ENCODE measurements around the gene TOX2.

Gene TOX2

GRCh38 chr20:44112456-44112855 is 197.8 kb downstream of the TOX2 start:
- no peaks in the 10 kb centered on the region for H3K36me3 ChIP-seq (ENCODE audit: control insufficient read depth in 1 of 2, insufficient read depth in 2 of 2, low read length in 2 of 2)
- no peaks in the 10 kb centered on the region for H3K27me3 ChIP-seq (ENCODE audit: low read depth, low read length)
- no peak overlapping the region for H3K4me3 ChIP-seq (ENCODE audit: low read depth in 1 of 2, low read length in 2 of 2)
- H3K4me1 ChIP-seq (ENCODE audit: control insufficient read depth in 1 of 2, insufficient read depth in 2 of 2, low read length in 2 of 2): peaks cover 0 to 35% of the 10 kb centered on the region in 2 donors
- peaks cover 4 to 9% of the 10 kb centered on the region in 2 donors for H3K9me3 ChIP-seq (ENCODE audit: control insufficient read depth in 1 of 2, low read length in 2 of 2)
- H3K27ac ChIP-seq (ENCODE audit: low read length): no peak overlapping the region

GRCh38 chr20:44112889-44113617 is 198.4 kb downstream of the TOX2 start:
- Histone ChIP-seq H3K36me3 (ENCODE audit: control insufficient read depth in 1 of 2, insufficient read depth in 2 of 2, low read length in 2 of 2) (no peaks in the 10 kb centered on the region), H3K27me3 (ENCODE audit: low read depth, low read length) (no peaks in the 10 kb centered on the region), H3K4me3 (ENCODE audit: low read depth in 1 of 2, low read length in 2 of 2) (no peak overlapping the region), H3K9me3 (ENCODE audit: control insufficient read depth in 1 of 2, low read length in 2 of 2) (peaks cover under 1 to 8% of the 10 kb centered on the region in 2 donors), H3K27ac (ENCODE audit: low read length) (no peak overlapping the region), H3K4me1 (ENCODE audit: control insufficient read depth in 1 of 2, insufficient read depth in 2 of 2, low read length in 2 of 2) (peaks cover 0 to 38% of the 10 kb centered on the region in 2 donors)

- H3K27ac ChIP-seq (ENCODE audit: low read length): no peak overlapping the region
- H3K9me3 ChIP-seq (ENCODE audit: control insufficient read depth in 1 of 2, low read length in 2 of 2): peaks cover 0 to 3% of the 10 kb centered on the region in 2 donors
- no peaks in the 10 kb centered on the region for H3K36me3 ChIP-seq (ENCODE audit: control insufficient read depth in 1 of 2, insufficient read depth in 2 of 2, low read length in 2 of 2)
- no peaks in the 10 kb centered on the region for H3K27me3 ChIP-seq (ENCODE audit: low read depth, low read length)
- H3K4me1 ChIP-seq (ENCODE audit: control insufficient read depth in 1 of 2, insufficient read depth in 2 of 2, low read length in 2 of 2): peaks cover 0 to 38% of the 10 kb centered on the region in 2 donors
- no peak overlapping the region for H3K4me3 ChIP-seq (ENCODE audit: low read depth in 1 of 2, low read length in 2 of 2)
Measured at GRCh38 chr20:44113618-44114376, 199.1 kb downstream of the TOX2 start.

- Histone ChIP-seq H3K36me3 (ENCODE audit: control insufficient read depth in 1 of 2, insufficient read depth in 2 of 2, low read length in 2 of 2) (no peaks in the 10 kb centered on the region), H3K9me3 (ENCODE audit: control insufficient read depth in 1 of 2, low read length in 2 of 2) (no peaks in the 10 kb centered on the region), H3K27me3 (ENCODE audit: low read depth, low read length) (no peaks in the 10 kb centered on the region), H3K4me3 (ENCODE audit: low read depth in 1 of 2, low read length in 2 of 2) (no peak overlapping the region), H3K4me1 (ENCODE audit: control insufficient read depth in 1 of 2, insufficient read depth in 2 of 2, low read length in 2 of 2) (peaks cover 0 to 38% of the 10 kb centered on the region in 2 donors), H3K27ac (ENCODE audit: low read length) (no peak overlapping the region)
Measured at GRCh38 chr20:44115181-44115580, 200.5 kb downstream of the TOX2 start.

GRCh38 chr20:44115762-44116644 is 201.4 kb downstream of the TOX2 start:
- H3K9me3 ChIP-seq (ENCODE audit: control insufficient read depth in 1 of 2, low read length in 2 of 2): no peaks in the 10 kb centered on the region
- peaks cover 0 to 45% of the 10 kb centered on the region in 2 donors for H3K4me1 ChIP-seq (ENCODE audit: control insufficient read depth in 1 of 2, insufficient read depth in 2 of 2, low read length in 2 of 2)
- no peaks in the 10 kb centered on the region for H3K36me3 ChIP-seq (ENCODE audit: control insufficient read depth in 1 of 2, insufficient read depth in 2 of 2, low read length in 2 of 2)
- no peak overlapping the region for H3K27ac ChIP-seq (ENCODE audit: low read length)
- H3K27me3 ChIP-seq (ENCODE audit: low read depth, low read length): no peaks in the 10 kb centered on the region
- H3K4me3 ChIP-seq (ENCODE audit: low read depth in 1 of 2, low read length in 2 of 2): no peak overlapping the region

- Histone ChIP-seq H3K4me1 (ENCODE audit: control insufficient read depth in 1 of 2, insufficient read depth in 2 of 2, low read length in 2 of 2) (peaks cover 0 to 40% of the 10 kb centered on the region in 2 donors), H3K27me3 (ENCODE audit: low read depth, low read length) (no peaks in the 10 kb centered on the region), H3K4me3 (ENCODE audit: low read depth in 1 of 2, low read length in 2 of 2) (no peak overlapping the region), H3K9me3 (ENCODE audit: control insufficient read depth in 1 of 2, low read length in 2 of 2) (no peaks in the 10 kb centered on the region), H3K36me3 (ENCODE audit: control insufficient read depth in 1 of 2, insufficient read depth in 2 of 2, low read length in 2 of 2) (no peaks in the 10 kb centered on the region), H3K27ac (ENCODE audit: low read length) (no peak overlapping the region)
Measured at GRCh38 chr20:44117296-44118184, 202.9 kb downstream of the TOX2 start.

- Histone ChIP-seq H3K27me3 (ENCODE audit: low read depth, low read length) (no peaks in the 10 kb centered on the region), H3K36me3 (ENCODE audit: control insufficient read depth in 1 of 2, insufficient read depth in 2 of 2, low read length in 2 of 2) (no peaks in the 10 kb centered on the region), H3K4me3 (ENCODE audit: low read depth in 1 of 2, low read length in 2 of 2) (no peak overlapping the region), H3K4me1 (ENCODE audit: control insufficient read depth in 1 of 2, insufficient read depth in 2 of 2, low read length in 2 of 2) (peaks cover 0 to 41% of the 10 kb centered on the region in 2 donors), H3K9me3 (ENCODE audit: control insufficient read depth in 1 of 2, low read length in 2 of 2) (no peaks in the 10 kb centered on the region), H3K27ac (ENCODE audit: low read length) (no peak overlapping the region)
Measured at GRCh38 chr20:44118185-44119033, 203.8 kb downstream of the TOX2 start.
